H1 (cell line): ENCODE measurements around the gene DLEC1. TPM values are rescaled to one million over a fixed set of nuclear protein-coding genes. Genes with fewer than 3 reads are reported as not detected.

Experiments used
- CTCF ChIA-PET: fragments of 300-600 bp; sonication (Branson Sonifier 250); formaldehyde crosslinking; loops from one replicate; lab custom pipeline; 2021; ENCODE audit not compliant: partially characterized antibody; lab: Charles Lee
- POLR2A ChIA-PET: fragments of 300-600 bp; sonication (Branson Sonifier 250); formaldehyde crosslinking; loops from one replicate; lab custom pipeline; 2021; ENCODE audit warnings: inconsistent platforms; ENCODE audit not compliant: partially characterized antibody; lab: Charles Lee
- DNase-seq, 2 experiments: peaks; one replicate each; pipeline versions ENCODE4 v3.0.0 to v3.0.0-alpha.2; 2010 to 2022; ENCODE audit warnings: low spot score in 2 of 2, low read depth in 1 of 2, mixed read lengths in 1 of 2
- FAIRE-seq: peaks from 2 replicates; lab custom pipeline; 2011; peaks lifted over from hg19 to GRCh38; lab: Jason Lieb, UNC
- H2AFZ ChIP-seq: 2 replicates; pipeline ENCODE4 v1.8.1; 2012; ENCODE audit warnings: low read length, inconsistent platforms
- H2AK5ac ChIP-seq: 2 replicates; pipeline ENCODE4 v1.6.1; 2013; ENCODE audit warnings: low read depth, low read length
- H2BK120ac ChIP-seq: replicated peaks from 2 replicates; pipeline ENCODE3; 2013; ENCODE audit warnings: low read depth, low read length, inconsistent platforms
- H2BK12ac ChIP-seq: 2 replicates; pipeline ENCODE4 v1.6.1; 2013; ENCODE audit warnings: low read depth, low read length
- H2BK15ac ChIP-seq: 2 replicates; pipeline ENCODE4 v1.6.1; 2013; ENCODE audit warnings: low read length
- H2BK20ac ChIP-seq: 2 replicates; pipeline ENCODE4 v1.6.1; 2013; ENCODE audit warnings: low read length
- H2BK5ac ChIP-seq: 2 replicates; pipeline ENCODE4 v1.6.1; 2013; ENCODE audit warnings: low read depth, low read length
- H3K14ac ChIP-seq: 2 replicates; pipeline ENCODE4 v1.6.1; 2013; ENCODE audit warnings: inconsistent platforms; ENCODE audit not compliant: insufficient read length
- H3K18ac ChIP-seq: 2 replicates; pipeline ENCODE4 v1.6.1; 2013; ENCODE audit warnings: low read length; ENCODE audit errors: extremely low read depth
- H3K23ac ChIP-seq: 2 replicates; pipeline ENCODE4 v1.6.1; 2013; ENCODE audit warnings: inconsistent platforms; ENCODE audit not compliant: insufficient read length
- H3K23me2 ChIP-seq: 2 replicates; pipeline ENCODE4 v1.6.1; 2013; ENCODE audit warnings: low read depth, low read length
- H3K27ac ChIP-seq: 2 replicates; pipeline ENCODE4 v1.6.1; 2011; ENCODE audit warnings: low read depth, low read length, inconsistent platforms
- H3K27me3 ChIP-seq, 4 experiments: replicated peaks in 1 of 4; 1 replicate in 1 of 4; 2 replicates in 3 of 4; pipeline versions ENCODE4 v1.6.1 to v1.8.1; 2011 to 2013; ENCODE audit warnings: low read length in 3 of 4, mild to moderate bottlenecking in 3 of 4, inconsistent platforms in 2 of 4, mixed read lengths in 2 of 4, moderate library complexity in 1 of 4; ENCODE audit not compliant: control insufficient read depth in 3 of 4, insufficient read depth in 3 of 4; ENCODE audit errors: extremely low read depth in 1 of 4
- H3K36me3 ChIP-seq, 4 experiments: 2 replicates each; pipeline versions ENCODE4 v1.6.1 to v1.8.1; 2011 to 2013; ENCODE audit warnings: mild to moderate bottlenecking in 4 of 4, low read length in 3 of 4, moderate library complexity in 2 of 4, control low read depth in 1 of 4, inconsistent platforms in 1 of 4; ENCODE audit not compliant: insufficient read depth in 4 of 4, control insufficient read depth in 2 of 4
- H3K4ac ChIP-seq: replicated peaks from 2 replicates; pipeline ENCODE3; 2013; ENCODE audit warnings: low read length, low read depth, mixed read lengths, inconsistent platforms; ENCODE audit not compliant: insufficient read length
- H3K4me1 ChIP-seq, 4 experiments: replicated peaks in 1 of 4; 1 replicate in 1 of 4; 2 replicates in 3 of 4; pipeline versions ENCODE4 v1.6.1 to v1.8.1; 2011 to 2013; ENCODE audit warnings: low read length in 3 of 4, inconsistent platforms in 2 of 4, mixed read lengths in 1 of 4; ENCODE audit not compliant: insufficient read depth in 4 of 4, control insufficient read depth in 3 of 4
- H3K4me2 ChIP-seq, 2 experiments: 2 replicates each; pipeline versions ENCODE4 v1.6.1 to v1.8.1; 2011 to 2013; ENCODE audit warnings: low read depth in 2 of 2, low read length in 2 of 2, control low read depth in 1 of 2, inconsistent platforms in 1 of 2, mild to moderate bottlenecking in 1 of 2; ENCODE audit not compliant: insufficient read depth in 1 of 2
- H3K4me3 ChIP-seq, 4 experiments: fragments of 200-600, 300-600 bp in 1 of 4; sonication (generic), shearing (Covaris generic), sonication (Bioruptor Twin) in 1 of 4; 2 replicates each; pipeline versions ENCODE4 v1.5.1 to v1.8.1; 2011 to 2016; ENCODE audit warnings: low read length in 4 of 4, low read depth in 3 of 4, control low read depth in 2 of 4, inconsistent platforms in 2 of 4, mild to moderate bottlenecking in 2 of 4, mixed read lengths in 1 of 4, moderate library complexity in 1 of 4; ENCODE audit not compliant: insufficient read depth in 2 of 4; ENCODE audit errors: extremely low read depth in 1 of 4
- H3K56ac ChIP-seq: replicated peaks from 2 replicates; pipeline ENCODE3; 2013; ENCODE audit warnings: low read depth, mild to moderate bottlenecking, mixed read lengths, low read length, inconsistent platforms; ENCODE audit not compliant: insufficient read length
- H3K79me1 ChIP-seq: 2 replicates; pipeline ENCODE4 v1.6.1; 2013; ENCODE audit warnings: low read depth, low read length, control low read depth
- H3K79me2 ChIP-seq, 2 experiments: 2 replicates each; pipeline versions ENCODE4 v1.6.1 to v1.8.1; 2012 to 2013; ENCODE audit warnings: low read length in 2 of 2, mild to moderate bottlenecking in 2 of 2, inconsistent platforms in 1 of 2; ENCODE audit not compliant: insufficient read depth in 2 of 2, control insufficient read depth in 1 of 2
- H3K9ac ChIP-seq, 4 experiments: replicated peaks in 1 of 4; 1 replicate in 1 of 4; 2 replicates in 3 of 4; pipeline versions ENCODE4 v1.6.1 to v1.8.1; 2011 to 2013; ENCODE audit warnings: low read depth in 3 of 4, low read length in 3 of 4, control low read depth in 2 of 4, mild to moderate bottlenecking in 2 of 4, moderate library complexity in 2 of 4, inconsistent platforms in 1 of 4; ENCODE audit errors: extremely low read depth in 1 of 4
- H3K9me3 ChIP-seq, 2 experiments: 2 replicates each; pipeline versions ENCODE4 v1.6.1 to v1.8.1; 2012 to 2013; ENCODE audit warnings: mild to moderate bottlenecking in 2 of 2, moderate library complexity in 2 of 2, control low read depth in 1 of 2, inconsistent platforms in 1 of 2, low read depth in 1 of 2, low read length in 1 of 2, mixed read lengths in 1 of 2; ENCODE audit not compliant: insufficient read depth in 2 of 2
- H4K20me1 ChIP-seq, 2 experiments: replicated peaks in 1 of 2; 2 replicates each; pipeline versions ENCODE3 to v1.8.1; 2011 to 2013; ENCODE audit warnings: inconsistent platforms in 2 of 2, low read length in 2 of 2, mild to moderate bottlenecking in 1 of 2; ENCODE audit not compliant: insufficient read depth in 2 of 2, control insufficient read depth in 1 of 2
- H4K5ac ChIP-seq: 2 replicates; pipeline ENCODE4 v1.6.1; 2013; ENCODE audit warnings: low read length, low read depth, mixed read lengths, inconsistent platforms; ENCODE audit not compliant: insufficient read length
- H4K8ac ChIP-seq: 2 replicates; pipeline ENCODE4 v1.8.0; 2013; ENCODE audit warnings: mild to moderate bottlenecking, moderate library complexity, low read length, inconsistent platforms; ENCODE audit not compliant: insufficient read depth; ENCODE audit errors: extremely low read depth
- H4K91ac ChIP-seq: replicated peaks from 2 replicates; pipeline ENCODE3; 2013; ENCODE audit warnings: low read length, mixed read lengths, inconsistent platforms; ENCODE audit not compliant: insufficient read length
- ASH2L ChIP-seq: fragments of 200-600, 300-600 bp; sonication (generic); IDR thresholded peaks from one replicate; pipeline ENCODE4 v1.7.1; 2017; ENCODE audit warnings: low read length
- JUND ChIP-seq: IDR thresholded peaks from 2 replicates; pipeline ENCODE4 v1.6.1; 2011; ENCODE audit warnings: mild to moderate bottlenecking, improper control_type of control experiment, low read length
- MAFK ChIP-seq: IDR thresholded peaks from 2 replicates; pipeline ENCODE4 v1.6.1; 2012; ENCODE audit warnings: low read depth, mild to moderate bottlenecking, improper control_type of control experiment, low read length
- NANOG ChIP-seq: IDR thresholded peaks from 2 replicates; pipeline ENCODE4 v1.6.1; 2011; ENCODE audit warnings: low read length, low read depth, mild to moderate bottlenecking, inconsistent platforms; ENCODE audit not compliant: insufficient read depth, poor library complexity, severe bottlenecking
- POLR2A ChIP-seq, 2 experiments: IDR thresholded peaks; 1 replicate in 1 of 2; 2 replicates in 1 of 2; pipeline ENCODE4 v1.6.1; 2011; ENCODE audit warnings: low read depth in 2 of 2, low read length in 2 of 2, mild to moderate bottlenecking in 2 of 2; ENCODE audit errors: control extremely low read depth in 1 of 2
- POLR2AphosphoS5 ChIP-seq: IDR thresholded peaks from 2 replicates; pipeline ENCODE4 v1.6.1; 2011; ENCODE audit warnings: low read depth, low read length
- SP1 ChIP-seq: IDR thresholded peaks from 2 replicates; pipeline ENCODE4 v1.6.1; 2011; ENCODE audit warnings: low read depth, low read length
- TBP ChIP-seq: IDR thresholded peaks from 2 replicates; pipeline ENCODE4 v1.6.1; 2011; ENCODE audit warnings: low read depth, low read length, improper control_type of control experiment
- YY1 ChIP-seq: IDR thresholded peaks from 2 replicates; pipeline ENCODE4 v1.6.1; 2011; ENCODE audit warnings: low read depth, mild to moderate bottlenecking, low read length
- WGBS, 2 experiments: shearing (Covaris generic) in 1 of 2; methylation state at CpG; one replicate each; pipeline versions ENCODE4 v1.1.6 to v1.1.7; 2013 to 2015; ENCODE audit warnings: low lambda C conversion rate in 2 of 2, mixed read lengths in 2 of 2, inconsistent platforms in 1 of 2, low coverage in 1 of 2, missing lambda C conversion rate in 1 of 2; ENCODE audit not compliant: insufficient replicate concordance in 2 of 2, insufficient coverage in 1 of 2, insufficient read length in 1 of 2; ENCODE audit errors: extremely low coverage in 1 of 2, missing lambda C conversion rate in 1 of 2; 5-methylcytosine and 5-hydroxymethylcytosine counted together
- polyA plus RNA-seq, 7 experiments: library from polyadenylated mRNA; depleted of rRNA in 3 of 7; stranded (reverse) in 5 of 7; unstranded in 2 of 7; fragments of >200 nt in 5 of 7; fragments of 200-250 nt in 2 of 7; gene quantifications; 1 replicate in 5 of 7; 2 replicates in 1 of 7; 4 replicates in 1 of 7; pipeline versions ENCODE4 v1.2.1 to v1.2.3, GENCODE V29; 2011 to 2013; ENCODE audit warnings: missing spikeins in 2 of 7, mixed read lengths in 2 of 7
- total RNA-seq: library from RNA; stranded (reverse); fragmentation: NEBNext Ultra II Directional; extraction: Animal tissue kit (Norgen Biotek cat#: 25700); gene quantifications from 2 replicates; pipeline ENCODE4 v1.2.1, GENCODE V29; 2021

Gene DLEC1
- total and polyA plus RNA-seq, 2 of the 8 experiments (the other 6 are each of a cell fraction or from before 2014, with no cell fraction given) = 0.26 to 0.76 TPM

- Histone ChIP-seq H3K27me3 (peaks cover 1 to 18% (median 15%) of the 10 kb centered on the region in 4 experiments), H3K18ac (no peak overlapping the region), H3K4me2 (no peak overlapping the region), H4K91ac (no peak overlapping the region), H3K4me1 (peaks cover 0 to 6% (median 2%) of the 10 kb centered on the region in 4 experiments; a peak in 4 of 7 replicates), H3K27ac (no peak overlapping the region), H2BK15ac (no peak overlapping the region), H2BK20ac (no peak overlapping the region), H3K4me3 (no peak overlapping the region), H3K23ac (no peak overlapping the region), H2BK12ac (no peak overlapping the region), H4K8ac (no peak overlapping the region), H3K23me2 (peaks cover 6% of the 10 kb centered on the region; the same call in 1 of the 2 replicates), H2BK5ac (no peak overlapping the region), H2BK120ac (no peak overlapping the region), H3K56ac (no peak overlapping the region), H3K79me1 (no peaks in the 10 kb centered on the region; the same call in 1 of the 2 replicates), H3K79me2 (no peaks in the 10 kb centered on the region), H2AK5ac (no peak overlapping the region), H4K20me1 (peaks cover 9% of the 10 kb centered on the region in 2 experiments), H3K9ac (no peak overlapping the region), H3K36me3 (no peaks in the 10 kb centered on the region), H3K9me3 (no peaks in the 10 kb centered on the region), H3K4ac (no peak overlapping the region), H4K5ac (no peak overlapping the region), H2AFZ (no peak overlapping the region), H3K14ac (no peak overlapping the region)
- ChIA-PET POLR2A (no interaction called here), CTCF (interaction anchor here (0.8 to 4.3 kb wide), 7 partner anchors 13 to 166 kb away, joined by 3 to 54 read pairs (median 4); no protein-coding TSS in a partner anchor)
- no peak for FAIRE-seq
- no CpG with 5 or more reads among the region's 3 CpGs for WGBS, 2 experiments
- DNase-seq = no peak
- TF ChIP-seq SP1 (no peak), MAFK (no peak), POLR2AphosphoS5 (no peak), TBP (no peak), POLR2A (IDR thresholded peaks at IDR 0.05; ENCODE audit: control extremely low read depth in 1 of 2, low read depth in 2 of 2, low read length in 2 of 2) (no peak), ASH2L (no peak), JUND (no peak), NANOG (no peak), YY1 (no peak)
Observed at GRCh38 chr3:38022301-38022700, 16.7 kb upstream of the DLEC1 start.
